Temporal lobe (tissue), 1 donor: ENCODE measurements around the gene PIK3R4. TPM values are rescaled to one million over a fixed set of nuclear protein-coding genes. Genes with fewer than 3 reads are reported as not detected.

Experiments used
- total RNA-seq: library from RNA; depleted of rRNA; stranded (reverse); fragments of >200 nt; gene quantifications from one replicate; pipeline ENCODE4 v1.2.3, GENCODE V29; 2014

The PIK3R4 gene
- total RNA-seq, 1 donor from 2014 or later, result 24.1 TPM

Other genes with a start within 250 kb of the PIK3R4 start
- 0.49 TPM for gene COL6A6, start 229.7 kb downstream of the PIK3R4 start, total RNA-seq
- 171 TPM for gene ATP2C1, start 147.3 kb upstream of the PIK3R4 start, total RNA-seq